H1 (cell line): ENCODE data around the gene DPEP3. TPM values are rescaled to one million over a fixed set of nuclear protein-coding genes. Genes with fewer than 3 reads are reported as not detected.
A peak's percentile ranks its signal among the peaks of the same experiment; 100 is the strongest.

Source experiments
- ASH2L ChIP-seq: fragments of 200-600, 300-600 bp; sonication (generic); IDR thresholded peaks from one replicate; pipeline ENCODE4 v1.7.1; 2017; ENCODE audit warnings: low read length
- CBX8 ChIP-seq: fragments of 300-800, 300-1000 bp; sonication (generic); IDR thresholded peaks from 2 replicates; pipeline ENCODE4 v1.7.1; 2016; ENCODE audit warnings: low read depth, low read length, borderline replicate concordance
- CREB1 ChIP-seq: IDR thresholded peaks from 2 replicates; pipeline ENCODE4 v1.6.1; 2012; ENCODE audit warnings: inconsistent platforms
- GABPA ChIP-seq: IDR thresholded peaks from 2 replicates; pipeline ENCODE4 v1.6.1; 2011; ENCODE audit warnings: mild to moderate bottlenecking, low read length, moderate library complexity, borderline replicate concordance; ENCODE audit not compliant: insufficient read depth
- HDAC6 ChIP-seq: IDR thresholded peaks from one replicate; pipeline ENCODE4 v1.7.1; 2012; ENCODE audit warnings: low read depth, mild to moderate bottlenecking, inconsistent platforms, low read length, moderate library complexity
- polyA plus RNA-seq, 7 experiments: library from polyadenylated mRNA; depleted of rRNA in 3 of 7; stranded (reverse) in 5 of 7; unstranded in 2 of 7; fragments of >200 nt in 5 of 7; fragments of 200-250 nt in 2 of 7; gene quantifications; 1 replicate in 5 of 7; 2 replicates in 1 of 7; 4 replicates in 1 of 7; pipeline versions ENCODE4 v1.2.1 to v1.2.3, GENCODE V29; 2011 to 2013; ENCODE audit warnings: missing spikeins in 2 of 7, mixed read lengths in 2 of 7
- total RNA-seq: library from RNA; stranded (reverse); fragmentation: NEBNext Ultra II Directional; extraction: Animal tissue kit (Norgen Biotek cat#: 25700); gene quantifications from 2 replicates; pipeline ENCODE4 v1.2.1, GENCODE V29; 2021
- TF ChIP-seq, protein P1 (sequence below): fragments of 300-600 bp; sonication (generic); IDR thresholded peaks from 2 replicates; pipeline ENCODE4 v1.7.1; 2012; ENCODE audit warnings: low read length, moderate library complexity, mild to moderate bottlenecking, inconsistent platforms; ENCODE audit not compliant: insufficient replicate concordance
- TF ChIP-seq, protein P2 (sequence below), 3 experiments: IDR thresholded peaks; 1 replicate in 2 of 3; 2 replicates in 1 of 3; pipeline versions ENCODE4 v1.5.1 to v1.6.1; 2011; ENCODE audit warnings: low read length in 3 of 3, mild to moderate bottlenecking in 3 of 3, inconsistent platforms in 2 of 3, low read depth in 1 of 3, moderate library complexity in 1 of 3; ENCODE audit not compliant: insufficient read depth in 1 of 3; ENCODE audit errors: control extremely low read depth in 1 of 3

The DPEP3 gene
- total and polyA plus RNA-seq, 2 of the 8 experiments (the other 6 are each of a cell fraction or from before 2014, with no cell fraction given), result 6.5 to 9.9 TPM

DNA sequence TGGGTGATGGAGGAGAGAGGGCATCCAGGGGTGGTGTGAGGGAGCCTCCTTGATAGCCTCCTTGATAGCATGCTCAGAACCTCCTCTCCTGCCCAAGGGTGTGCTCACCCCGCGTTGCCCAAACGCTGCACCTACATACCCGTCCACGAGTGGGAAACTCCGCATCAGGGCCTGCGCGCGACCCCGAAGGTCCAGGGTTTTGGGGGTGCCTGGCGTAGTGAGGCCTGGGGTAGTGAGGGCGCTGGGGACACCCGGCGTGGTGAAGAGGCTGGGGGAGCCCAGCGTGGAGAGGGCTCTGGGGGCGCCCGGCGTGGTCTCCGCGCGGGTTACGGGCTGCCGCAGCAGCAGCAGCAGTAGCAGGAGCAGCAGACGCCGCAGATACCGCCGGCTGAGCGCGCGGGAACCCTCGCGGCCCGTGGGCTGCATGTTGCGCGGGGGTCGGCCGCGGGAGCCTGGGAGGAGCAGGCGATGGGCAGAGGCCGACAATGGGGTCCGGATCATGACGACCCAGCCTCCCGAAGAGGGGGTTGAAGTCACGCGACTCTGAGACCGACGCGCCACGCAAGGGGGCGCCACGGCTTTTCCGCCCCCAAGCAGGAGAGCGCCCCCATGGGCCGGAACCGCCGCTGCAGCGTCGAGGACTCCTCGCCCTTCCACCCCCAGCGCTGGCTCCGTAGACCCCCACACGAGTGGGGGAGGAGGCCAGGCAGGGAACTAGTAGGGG lies at the start of gene DPEP3 (continued):
- TF ChIP-seq, protein P1, sequence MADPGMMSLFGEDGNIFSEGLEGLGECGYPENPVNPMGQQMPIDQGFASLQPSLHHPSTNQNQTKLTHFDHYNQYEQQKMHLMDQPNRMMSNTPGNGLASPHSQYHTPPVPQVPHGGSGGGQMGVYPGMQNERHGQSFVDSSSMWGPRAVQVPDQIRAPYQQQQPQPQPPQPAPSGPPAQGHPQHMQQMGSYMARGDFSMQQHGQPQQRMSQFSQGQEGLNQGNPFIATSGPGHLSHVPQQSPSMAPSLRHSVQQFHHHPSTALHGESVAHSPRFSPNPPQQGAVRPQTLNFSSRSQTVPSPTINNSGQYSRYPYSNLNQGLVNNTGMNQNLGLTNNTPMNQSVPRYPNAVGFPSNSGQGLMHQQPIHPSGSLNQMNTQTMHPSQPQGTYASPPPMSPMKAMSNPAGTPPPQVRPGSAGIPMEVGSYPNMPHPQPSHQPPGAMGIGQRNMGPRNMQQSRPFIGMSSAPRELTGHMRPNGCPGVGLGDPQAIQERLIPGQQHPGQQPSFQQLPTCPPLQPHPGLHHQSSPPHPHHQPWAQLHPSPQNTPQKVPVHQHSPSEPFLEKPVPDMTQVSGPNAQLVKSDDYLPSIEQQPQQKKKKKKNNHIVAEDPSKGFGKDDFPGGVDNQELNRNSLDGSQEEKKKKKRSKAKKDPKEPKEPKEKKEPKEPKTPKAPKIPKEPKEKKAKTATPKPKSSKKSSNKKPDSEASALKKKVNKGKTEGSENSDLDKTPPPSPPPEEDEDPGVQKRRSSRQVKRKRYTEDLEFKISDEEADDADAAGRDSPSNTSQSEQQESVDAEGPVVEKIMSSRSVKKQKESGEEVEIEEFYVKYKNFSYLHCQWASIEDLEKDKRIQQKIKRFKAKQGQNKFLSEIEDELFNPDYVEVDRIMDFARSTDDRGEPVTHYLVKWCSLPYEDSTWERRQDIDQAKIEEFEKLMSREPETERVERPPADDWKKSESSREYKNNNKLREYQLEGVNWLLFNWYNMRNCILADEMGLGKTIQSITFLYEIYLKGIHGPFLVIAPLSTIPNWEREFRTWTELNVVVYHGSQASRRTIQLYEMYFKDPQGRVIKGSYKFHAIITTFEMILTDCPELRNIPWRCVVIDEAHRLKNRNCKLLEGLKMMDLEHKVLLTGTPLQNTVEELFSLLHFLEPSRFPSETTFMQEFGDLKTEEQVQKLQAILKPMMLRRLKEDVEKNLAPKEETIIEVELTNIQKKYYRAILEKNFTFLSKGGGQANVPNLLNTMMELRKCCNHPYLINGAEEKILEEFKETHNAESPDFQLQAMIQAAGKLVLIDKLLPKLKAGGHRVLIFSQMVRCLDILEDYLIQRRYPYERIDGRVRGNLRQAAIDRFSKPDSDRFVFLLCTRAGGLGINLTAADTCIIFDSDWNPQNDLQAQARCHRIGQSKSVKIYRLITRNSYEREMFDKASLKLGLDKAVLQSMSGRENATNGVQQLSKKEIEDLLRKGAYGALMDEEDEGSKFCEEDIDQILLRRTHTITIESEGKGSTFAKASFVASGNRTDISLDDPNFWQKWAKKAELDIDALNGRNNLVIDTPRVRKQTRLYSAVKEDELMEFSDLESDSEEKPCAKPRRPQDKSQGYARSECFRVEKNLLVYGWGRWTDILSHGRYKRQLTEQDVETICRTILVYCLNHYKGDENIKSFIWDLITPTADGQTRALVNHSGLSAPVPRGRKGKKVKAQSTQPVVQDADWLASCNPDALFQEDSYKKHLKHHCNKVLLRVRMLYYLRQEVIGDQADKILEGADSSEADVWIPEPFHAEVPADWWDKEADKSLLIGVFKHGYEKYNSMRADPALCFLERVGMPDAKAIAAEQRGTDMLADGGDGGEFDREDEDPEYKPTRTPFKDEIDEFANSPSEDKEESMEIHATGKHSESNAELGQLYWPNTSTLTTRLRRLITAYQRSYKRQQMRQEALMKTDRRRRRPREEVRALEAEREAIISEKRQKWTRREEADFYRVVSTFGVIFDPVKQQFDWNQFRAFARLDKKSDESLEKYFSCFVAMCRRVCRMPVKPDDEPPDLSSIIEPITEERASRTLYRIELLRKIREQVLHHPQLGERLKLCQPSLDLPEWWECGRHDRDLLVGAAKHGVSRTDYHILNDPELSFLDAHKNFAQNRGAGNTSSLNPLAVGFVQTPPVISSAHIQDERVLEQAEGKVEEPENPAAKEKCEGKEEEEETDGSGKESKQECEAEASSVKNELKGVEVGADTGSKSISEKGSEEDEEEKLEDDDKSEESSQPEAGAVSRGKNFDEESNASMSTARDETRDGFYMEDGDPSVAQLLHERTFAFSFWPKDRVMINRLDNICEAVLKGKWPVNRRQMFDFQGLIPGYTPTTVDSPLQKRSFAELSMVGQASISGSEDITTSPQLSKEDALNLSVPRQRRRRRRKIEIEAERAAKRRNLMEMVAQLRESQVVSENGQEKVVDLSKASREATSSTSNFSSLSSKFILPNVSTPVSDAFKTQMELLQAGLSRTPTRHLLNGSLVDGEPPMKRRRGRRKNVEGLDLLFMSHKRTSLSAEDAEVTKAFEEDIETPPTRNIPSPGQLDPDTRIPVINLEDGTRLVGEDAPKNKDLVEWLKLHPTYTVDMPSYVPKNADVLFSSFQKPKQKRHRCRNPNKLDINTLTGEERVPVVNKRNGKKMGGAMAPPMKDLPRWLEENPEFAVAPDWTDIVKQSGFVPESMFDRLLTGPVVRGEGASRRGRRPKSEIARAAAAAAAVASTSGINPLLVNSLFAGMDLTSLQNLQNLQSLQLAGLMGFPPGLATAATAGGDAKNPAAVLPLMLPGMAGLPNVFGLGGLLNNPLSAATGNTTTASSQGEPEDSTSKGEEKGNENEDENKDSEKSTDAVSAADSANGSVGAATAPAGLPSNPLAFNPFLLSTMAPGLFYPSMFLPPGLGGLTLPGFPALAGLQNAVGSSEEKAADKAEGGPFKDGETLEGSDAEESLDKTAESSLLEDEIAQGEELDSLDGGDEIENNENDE, result no peak
- TF ChIP-seq CBX8 (no peak), GABPA (peak; percentile 64; the same call in 1 of the 2 replicates), HDAC6 (no peak), ASH2L (no peak), CREB1 (peak; percentile 79)
- TF ChIP-seq, protein P2, sequence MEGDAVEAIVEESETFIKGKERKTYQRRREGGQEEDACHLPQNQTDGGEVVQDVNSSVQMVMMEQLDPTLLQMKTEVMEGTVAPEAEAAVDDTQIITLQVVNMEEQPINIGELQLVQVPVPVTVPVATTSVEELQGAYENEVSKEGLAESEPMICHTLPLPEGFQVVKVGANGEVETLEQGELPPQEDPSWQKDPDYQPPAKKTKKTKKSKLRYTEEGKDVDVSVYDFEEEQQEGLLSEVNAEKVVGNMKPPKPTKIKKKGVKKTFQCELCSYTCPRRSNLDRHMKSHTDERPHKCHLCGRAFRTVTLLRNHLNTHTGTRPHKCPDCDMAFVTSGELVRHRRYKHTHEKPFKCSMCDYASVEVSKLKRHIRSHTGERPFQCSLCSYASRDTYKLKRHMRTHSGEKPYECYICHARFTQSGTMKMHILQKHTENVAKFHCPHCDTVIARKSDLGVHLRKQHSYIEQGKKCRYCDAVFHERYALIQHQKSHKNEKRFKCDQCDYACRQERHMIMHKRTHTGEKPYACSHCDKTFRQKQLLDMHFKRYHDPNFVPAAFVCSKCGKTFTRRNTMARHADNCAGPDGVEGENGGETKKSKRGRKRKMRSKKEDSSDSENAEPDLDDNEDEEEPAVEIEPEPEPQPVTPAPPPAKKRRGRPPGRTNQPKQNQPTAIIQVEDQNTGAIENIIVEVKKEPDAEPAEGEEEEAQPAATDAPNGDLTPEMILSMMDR (IDR thresholded peaks at IDR 0.05; ENCODE audit: control extremely low read depth in 1 of 3, insufficient read depth in 1 of 3, low read depth in 1 of 3, low read length in 3 of 3), result peak; percentile 87 to 100 (median 93)
